GM10266 (cell line): ENCODE measurements around the gene MBNL3.

Experiments used
- DNase-seq: peaks from one replicate; pipeline ENCODE4 v3.0.0; 2012; ENCODE audit errors: extremely low spot score
- CTCF ChIP-seq: IDR thresholded peaks from 2 replicates; pipeline ENCODE4 v1.5.1; 2012; ENCODE audit warnings: mild to moderate bottlenecking, low read depth; ENCODE audit not compliant: control insufficient read depth, insufficient read depth; ENCODE audit errors: missing control alignments

The MBNL3 gene

DNA sequence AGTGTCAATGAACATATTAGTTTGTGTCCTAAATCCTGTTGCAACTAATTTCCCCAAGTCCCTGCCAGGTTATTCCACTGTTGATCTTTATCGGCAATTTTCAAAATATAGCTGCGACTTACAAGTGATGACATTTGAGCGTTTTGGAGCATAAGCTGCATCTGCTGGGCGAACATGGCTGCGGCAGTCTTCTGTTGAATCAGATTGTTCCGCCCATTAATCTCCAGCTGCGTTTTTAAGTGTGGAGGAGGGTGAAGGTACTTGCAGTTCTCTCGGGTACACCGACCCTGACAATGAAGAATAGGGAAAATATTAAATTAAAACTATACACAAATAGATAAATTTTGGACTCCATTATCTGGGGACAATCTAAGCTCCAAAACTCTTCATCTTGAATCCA is 82.7 kb downstream of the MBNL3 start:
- no peak for DNase-seq
- no peak for TF ChIP-seq CTCF

- no peak for DNase-seq
- no peak for TF ChIP-seq CTCF
Observed at GRCh38 chrX:132404266-132404665, 84.6 kb downstream of the MBNL3 start.

DNA sequence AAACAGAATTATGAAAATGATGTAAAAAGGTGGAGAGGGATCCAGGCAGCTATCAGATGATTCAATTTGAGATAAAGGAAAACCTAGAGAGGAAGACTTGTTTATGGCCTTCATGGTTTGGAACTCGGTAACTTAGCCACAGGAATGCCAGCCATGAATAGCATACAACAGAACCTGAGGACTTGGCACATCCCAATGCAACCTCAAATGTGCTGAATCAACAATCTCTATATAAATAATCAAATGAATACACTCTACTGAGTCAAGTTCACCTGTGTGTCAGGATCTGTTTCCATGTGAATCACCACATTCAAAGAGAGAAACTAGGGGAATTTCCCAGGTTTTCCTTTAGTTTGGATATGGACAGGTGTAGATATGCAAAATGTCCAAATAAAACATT is 86.9 kb downstream of the MBNL3 start:
- no peak for DNase-seq
- TF ChIP-seq CTCF, result no peak

GRCh38 chrX:132400706-132401105 is 88.1 kb downstream of the MBNL3 start:
- DNase-seq, result no peak
- no peak for TF ChIP-seq CTCF

DNA sequence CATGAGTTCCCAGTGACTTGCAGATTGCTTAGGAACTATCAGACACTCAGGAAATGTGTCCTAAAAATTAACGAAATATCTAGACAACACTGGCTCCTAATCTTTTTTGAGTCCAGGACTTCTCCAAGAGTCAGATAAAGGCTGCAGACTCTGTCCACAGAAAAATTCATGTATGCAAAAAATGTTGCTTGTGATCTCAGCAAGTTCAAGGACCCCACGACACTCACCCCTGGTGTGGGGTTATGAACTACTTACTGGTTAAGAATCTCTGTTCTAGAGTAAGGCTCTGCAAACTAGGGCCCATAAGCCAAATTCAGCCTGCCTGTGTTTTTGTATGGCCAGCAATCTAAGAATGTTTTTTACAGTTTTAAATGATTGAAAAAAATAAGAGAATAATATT is 93.2 kb downstream of the MBNL3 start:
- no peak for DNase-seq
- TF ChIP-seq CTCF, result no peak

GRCh38 chrX:132395026-132395425 is 93.8 kb downstream of the MBNL3 start:
- TF ChIP-seq CTCF, result no peak
- DNase-seq, result no peak

DNA sequence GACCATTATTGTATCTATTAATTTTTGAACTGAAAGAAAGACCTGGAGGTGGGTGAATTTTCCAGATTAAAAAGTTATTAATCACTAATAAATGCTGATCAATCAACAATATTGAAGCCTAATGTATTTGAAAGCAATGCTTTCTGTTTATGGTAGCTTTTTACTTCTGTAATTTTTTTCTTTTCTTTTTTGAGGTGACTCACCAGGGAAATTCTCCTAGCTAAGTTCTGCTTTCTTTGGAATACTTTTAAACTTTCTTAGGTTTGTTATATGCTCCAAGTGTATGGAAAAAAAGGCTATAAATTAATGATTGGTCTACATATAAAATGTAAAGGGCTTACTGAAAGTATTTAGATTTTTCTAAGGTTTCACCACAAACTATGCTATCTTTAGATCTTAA is 94.2 kb downstream of the MBNL3 start:
- DNase-seq, result no peak

More for the DNA sequence above, 94.2 kb downstream of the MBNL3 start:
- TF ChIP-seq CTCF, result no peak
